Smooth muscle cell (in vitro differentiated cells): ENCODE measurements around the gene CCDC157. TPM values are rescaled to one million over a fixed set of nuclear protein-coding genes. Genes with fewer than 3 reads are reported as not detected.

Experiments used
- DNase-seq: peaks from one replicate; lab custom pipeline; 2025; ENCODE audit not compliant: unreplicated experiment; lab: John Stamatoyannopoulos, UW
- H2AFZ ChIP-seq: fragments of 200-600 bp; sonication (generic); 2 replicates; pipeline ENCODE4 v1.6.0; 2016; ENCODE audit warnings: antibody characterized with exemption, low read depth, mild to moderate bottlenecking
- H3F3A ChIP-seq: fragments of 200-600 bp; sonication (generic); 2 replicates; pipeline ENCODE4 v1.6.0; 2017; ENCODE audit warnings: antibody characterized with exemption, low read depth
- H3K27ac ChIP-seq: fragments of 200-600 bp; sonication (generic); 2 replicates; pipeline ENCODE4 v1.5.1; 2016; ENCODE audit warnings: low read depth, mild to moderate bottlenecking
- H3K27me3 ChIP-seq: fragments of 200-600 bp; sonication (generic); 2 replicates; pipeline ENCODE4 v1.6.1; 2016; ENCODE audit warnings: low read depth, mild to moderate bottlenecking
- H3K36me3 ChIP-seq: fragments of 200-600 bp; sonication (generic); 2 replicates; pipeline ENCODE4 v1.5.1; 2016; ENCODE audit warnings: low read depth
- H3K4me1 ChIP-seq: fragments of 200-600 bp; sonication (generic); 2 replicates; pipeline ENCODE4 v1.5.1; 2016; ENCODE audit warnings: low read depth
- H3K4me2 ChIP-seq: fragments of 200-600 bp; sonication (generic); 2 replicates; pipeline ENCODE4 v1.6.0; 2016; ENCODE audit warnings: mild to moderate bottlenecking
- H3K4me3 ChIP-seq: fragments of 200-600 bp; sonication (generic); 2 replicates; pipeline ENCODE4 v1.5.1; 2016; ENCODE audit warnings: mild to moderate bottlenecking
- H3K79me2 ChIP-seq: fragments of 200-600 bp; sonication (generic); 2 replicates; pipeline ENCODE4 v1.6.0; 2016; ENCODE audit warnings: low read depth, mild to moderate bottlenecking
- H3K9ac ChIP-seq: fragments of 200-600 bp; sonication (generic); 2 replicates; pipeline ENCODE4 v1.6.0; 2016; ENCODE audit warnings: low read depth
- H3K9me3 ChIP-seq: fragments of 200-600 bp; sonication (generic); replicated peaks from 2 replicates; pipeline ENCODE4 v1.5.1; 2016; ENCODE audit warnings: low read depth
- H4K20me1 ChIP-seq: fragments of 200-600 bp; sonication (generic); 2 replicates; pipeline ENCODE4 v1.6.0; 2016; ENCODE audit warnings: low read depth
- CTCF ChIP-seq: fragments of 200-600 bp; sonication (generic); IDR thresholded peaks from 2 replicates; pipeline ENCODE4 v1.5.1; 2017; ENCODE audit warnings: borderline replicate concordance, mild to moderate bottlenecking, antibody characterized with exemption; ENCODE audit not compliant: insufficient read depth, poor library complexity, severe bottlenecking
- WGBS: methylation state at CpG from one replicate; pipeline ENCODE4 v1.1.7; 2016; ENCODE audit warnings: low lambda C conversion rate; 5-methylcytosine and 5-hydroxymethylcytosine counted together
- polyA plus RNA-seq: library from polyadenylated mRNA; unstranded; fragments of >200 nt; fragmentation: Nextera tagmentation; extraction: Ambion mirVana; gene quantifications from 2 replicates; pipeline ENCODE4 v1.2.1, GENCODE V29; 2016
- total RNA-seq: library from RNA; depleted of rRNA; stranded (reverse); fragments of >200 nt; gene quantifications from 2 replicates; pipeline ENCODE4 v1.2.3, GENCODE V29; 2014

Gene CCDC157
- total and polyA plus RNA-seq, 2 experiments from 2014 or later = 2.5 to 4.8 TPM

GRCh38 chr22:30411780-30412179 lies 55.0 kb downstream of the CCDC157 start:
- H3F3A ChIP-seq = peaks cover 5% of the 10 kb centered on the region
- DNase-seq = no peak
- WGBS = 97% methylated on average over 3 of the region's 3 CpGs
- no peak overlapping the region for H3K4me2 ChIP-seq
- no peak overlapping the region for H3K27ac ChIP-seq
- H4K20me1 ChIP-seq = no peaks in the 10 kb centered on the region
- no peak overlapping the region for H3K9ac ChIP-seq
- no peak overlapping the region for H2AFZ ChIP-seq
- no peaks in the 10 kb centered on the region for H3K9me3 ChIP-seq
- H3K27me3 ChIP-seq = no peaks in the 10 kb centered on the region
- H3K79me2 ChIP-seq = no peaks in the 10 kb centered on the region
- no peak for TF ChIP-seq CTCF
- H3K36me3 ChIP-seq = no peaks in the 10 kb centered on the region
- no peaks in the 10 kb centered on the region for H3K4me1 ChIP-seq
- no peak overlapping the region for H3K4me3 ChIP-seq

- peaks cover 5% of the 10 kb centered on the region for H3F3A ChIP-seq
- WGBS = 95% methylated on average over 4 of the region's 4 CpGs
- no peaks in the 10 kb centered on the region for H3K9me3 ChIP-seq
- no peaks in the 10 kb centered on the region for H3K79me2 ChIP-seq
- H3K36me3 ChIP-seq = no peaks in the 10 kb centered on the region
- no peak overlapping the region for H2AFZ ChIP-seq
- H3K9ac ChIP-seq = no peak overlapping the region
- H3K27ac ChIP-seq = no peak overlapping the region
- no peak for DNase-seq
- no peak for TF ChIP-seq CTCF
- H3K4me1 ChIP-seq = no peaks in the 10 kb centered on the region
- no peak overlapping the region for H3K4me2 ChIP-seq
- H3K27me3 ChIP-seq = no peaks in the 10 kb centered on the region
- no peaks in the 10 kb centered on the region for H4K20me1 ChIP-seq
- no peak overlapping the region for H3K4me3 ChIP-seq
These were observed 56.2 kb downstream of the CCDC157 start for GRCh38 chr22:30413001-30413400.

- H3K4me1 ChIP-seq = no peaks in the 10 kb centered on the region
- no peak for TF ChIP-seq CTCF
- no peaks in the 10 kb centered on the region for H4K20me1 ChIP-seq
- no peak overlapping the region for H3K27ac ChIP-seq
- no peak for DNase-seq
- 89% methylated on average over 5 of the region's 5 CpGs for WGBS
- no peaks in the 10 kb centered on the region for H3K9me3 ChIP-seq
- peaks cover 3% of the 10 kb centered on the region for H3F3A ChIP-seq
- H3K79me2 ChIP-seq = no peaks in the 10 kb centered on the region
- H3K36me3 ChIP-seq = no peaks in the 10 kb centered on the region
- no peak overlapping the region for H2AFZ ChIP-seq
- no peak overlapping the region for H3K4me2 ChIP-seq
- H3K4me3 ChIP-seq = no peak overlapping the region
- no peak overlapping the region for H3K9ac ChIP-seq
- H3K27me3 ChIP-seq = no peaks in the 10 kb centered on the region
These were observed 57.1 kb downstream of the CCDC157 start for GRCh38 chr22:30413745-30414524.
